Left lung (tissue), 10 donors: ENCODE results near the gene SSR2. TPM values are rescaled to one million over a fixed set of nuclear protein-coding genes. Genes with fewer than 3 reads are reported as not detected.

Experiments
- ATAC-seq: fragments of 200-7000 bp; cut with Tn5 transposase; one replicate; pipeline ENCODE4 v1.9.1; 2020; ENCODE audit warnings: moderate library complexity
- DNase-seq, 4 donors: peaks; one replicate each; pipeline ENCODE4 v3.0.0-alpha.2; 2013 to 2020
- H3K27ac ChIP-seq, 2 donors: fragments of 200-600 bp; sonication (generic) in 1 of 2; one replicate each; pipeline versions ENCODE4 v1.5.0 to v1.8.0; 2020 to 2021
- H3K27me3 ChIP-seq, 2 donors: fragments of 200-600 bp; sonication (generic) in 1 of 2; one replicate each; pipeline versions ENCODE4 v1.5.0 to v1.8.0; 2020 to 2021
- H3K36me3 ChIP-seq, 2 donors: fragments of 200-600 bp; sonication (generic) in 1 of 2; one replicate each; pipeline versions ENCODE4 v1.5.0 to v1.8.0; 2020 to 2021
- H3K4me1 ChIP-seq, 2 donors: fragments of 200-600 bp; one replicate each; pipeline ENCODE4 v1.8.0; 2021
- H3K4me3 ChIP-seq, 2 donors: fragments of 200-600 bp; sonication (generic) in 1 of 2; one replicate each; pipeline versions ENCODE4 v1.5.0 to v1.8.0; 2020 to 2021; ENCODE audit warnings: mild to moderate bottlenecking in 1 of 2
- H3K9me3 ChIP-seq, 2 donors: fragments of 200-600 bp; sonication (generic) in 1 of 2; one replicate each; pipeline versions ENCODE4 v1.5.0 to v1.8.0; 2020 to 2021
- CTCF ChIP-seq, 2 donors: fragments of 200-600 bp; sonication (generic) in 1 of 2; IDR thresholded peaks; one replicate each; pipeline versions ENCODE4 v1.5.0 to v1.8.0; 2021; ENCODE audit warnings: antibody characterized with exemption in 2 of 2
- intact Hi-C, 2 donors: fragments of 100-400 bp; cut with DNase I; formaldehyde crosslinking; loops; one replicate each; pipeline versions ENCODE4 v1.11.2 to v1.14.2; 2022
- polyA plus RNA-seq, 6 donors: library from polyadenylated mRNA; unstranded; fragments of 120-200 nt; gene quantifications; one replicate each; pipeline ENCODE4 v1.2.1, GENCODE V29; 2013; ENCODE audit not compliant: insufficient read length in 6 of 6
- total RNA-seq, 2 donors: library from RNA; stranded (reverse); fragmentation: NEBNext Ultra II Directional; extraction: Animal tissue kit (Norgen Biotek cat#: 25700); gene quantifications; one replicate each; pipeline ENCODE4 v1.2.1, GENCODE V29; 2021
- donor health status: DM: no; HTN: yes; CAD: no.
- donor health status: DM: no; HTN: no; CAD: no.

Gene SSR2
- total and polyA plus RNA-seq, 8 donors: 284 to 529 (median 505) TPM

GRCh38 chr1:156019946-156020292 is 832 bp downstream of the SSR2 start:
- peak overlapping the region; percentile 78 to 89 for H3K4me3 ChIP-seq
- H3K27me3 ChIP-seq: no peaks in the 10 kb centered on the region
- peak overlapping the region in 1 of 2 donors; percentile 90 for H3K27ac ChIP-seq
- H3K9me3 ChIP-seq: no peaks in the 10 kb centered on the region
- TF ChIP-seq CTCF (IDR thresholded peaks at IDR 0.05): no peak
- ATAC-seq: no peak
- peaks cover 0 to 49% of the 10 kb centered on the region in 2 donors for H3K36me3 ChIP-seq
- DNase-seq: no peak
- intact Hi-C loops: no loop called here
- peaks cover 9 to 34% of the 10 kb centered on the region in 2 donors for H3K4me1 ChIP-seq

DNA sequence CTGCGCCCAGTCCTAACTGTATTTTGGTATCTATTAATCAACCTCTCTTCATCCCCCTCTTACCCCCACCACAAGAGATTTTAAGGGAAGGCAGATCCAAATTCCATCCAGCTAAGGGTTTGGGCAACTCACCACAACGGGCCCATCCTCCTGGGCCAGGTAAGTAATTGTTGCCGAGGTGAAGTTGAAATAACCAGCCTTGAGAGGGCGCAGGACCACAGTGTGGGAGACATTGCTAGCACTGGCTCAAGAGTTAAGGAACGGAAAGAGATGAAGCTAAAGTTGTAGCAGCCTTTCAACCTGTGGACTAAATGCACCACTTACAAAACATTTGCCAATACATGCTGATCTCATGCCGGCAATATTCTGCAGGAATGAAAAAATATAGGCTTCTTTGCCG is 5.9 kb downstream of the SSR2 start:
- Histone ChIP-seq H3K27me3 (no peaks in the 10 kb centered on the region), H3K27ac (no peak overlapping the region), H3K9me3 (no peaks in the 10 kb centered on the region), H3K4me1 (peaks cover 7 to 42% of the 10 kb centered on the region in 2 donors), H3K36me3 (peaks cover 0 to 100% of the 10 kb centered on the region in 2 donors), H3K4me3 (no peak overlapping the region)
- intact Hi-C loops: no loop called here
- ATAC-seq (no peak), DNase-seq (no peak)
- TF ChIP-seq CTCF (IDR thresholded peaks at IDR 0.05): no peak

GRCh38 chr1:156012051-156012817 is 8.5 kb downstream of the SSR2 start:
- H3K9me3 ChIP-seq: no peaks in the 10 kb centered on the region
- H3K4me1 ChIP-seq: peaks cover 0 to 24% of the 10 kb centered on the region in 2 donors
- peaks cover 5 to 100% of the 10 kb centered on the region in 2 donors for H3K36me3 ChIP-seq
- H3K27ac ChIP-seq: peak overlapping the region in 1 of 2 donors; percentile 17
- TF ChIP-seq CTCF (IDR thresholded peaks at IDR 0.05): no peak
- no peaks in the 10 kb centered on the region for H3K27me3 ChIP-seq
- H3K4me3 ChIP-seq: no peak overlapping the region
- DNase-seq (no peak), ATAC-seq (peak; percentile 74)
- intact Hi-C loops: no loop called here

GRCh38 chr1:156009404-156009803 is 11.3 kb downstream of the SSR2 start:
- no peak for DNase-seq
- TF ChIP-seq CTCF (IDR thresholded peaks at IDR 0.05): no peak
- peaks cover 5 to 81% of the 10 kb centered on the region in 2 donors for H3K36me3 ChIP-seq
- no peak for ATAC-seq
- H3K27me3 ChIP-seq: no peaks in the 10 kb centered on the region
- no peaks in the 10 kb centered on the region for H3K9me3 ChIP-seq
- peaks cover 0 to 17% of the 10 kb centered on the region in 2 donors for H3K4me1 ChIP-seq
- no peak overlapping the region for H3K4me3 ChIP-seq
- intact Hi-C loops: no loop called here
- no peak overlapping the region for H3K27ac ChIP-seq

GRCh38 chr1:156006666-156007376 is 13.9 kb downstream of the SSR2 start:
- Histone ChIP-seq H3K27ac (peak overlapping the region; percentile 5 to 39), H3K27me3 (no peaks in the 10 kb centered on the region)
- no peak for ATAC-seq

More at GRCh38 chr1:156006666-156007376, 13.9 kb downstream of the SSR2 start:
- Histone ChIP-seq H3K9me3 (no peaks in the 10 kb centered on the region), H3K4me3 (no peak overlapping the region), H3K36me3 (peaks cover 5 to 55% of the 10 kb centered on the region in 2 donors), H3K4me1 (peaks cover 0 to 10% of the 10 kb centered on the region in 2 donors)
- no peak for DNase-seq
- intact Hi-C loops: no loop called here
- no peak for TF ChIP-seq CTCF (IDR thresholded peaks at IDR 0.05)
